ENCODE measurements around the gene LENG8. TPM values are rescaled to one million over a fixed set of nuclear protein-coding genes. Genes with fewer than 3 reads are reported as not detected.

LENG8 gene
- total RNA-seq, 3 donors from 2014 or later (not counting 1 experiment from before 2014, with no cell fraction given) = 479 to 563 (median 507) TPM

DNA sequence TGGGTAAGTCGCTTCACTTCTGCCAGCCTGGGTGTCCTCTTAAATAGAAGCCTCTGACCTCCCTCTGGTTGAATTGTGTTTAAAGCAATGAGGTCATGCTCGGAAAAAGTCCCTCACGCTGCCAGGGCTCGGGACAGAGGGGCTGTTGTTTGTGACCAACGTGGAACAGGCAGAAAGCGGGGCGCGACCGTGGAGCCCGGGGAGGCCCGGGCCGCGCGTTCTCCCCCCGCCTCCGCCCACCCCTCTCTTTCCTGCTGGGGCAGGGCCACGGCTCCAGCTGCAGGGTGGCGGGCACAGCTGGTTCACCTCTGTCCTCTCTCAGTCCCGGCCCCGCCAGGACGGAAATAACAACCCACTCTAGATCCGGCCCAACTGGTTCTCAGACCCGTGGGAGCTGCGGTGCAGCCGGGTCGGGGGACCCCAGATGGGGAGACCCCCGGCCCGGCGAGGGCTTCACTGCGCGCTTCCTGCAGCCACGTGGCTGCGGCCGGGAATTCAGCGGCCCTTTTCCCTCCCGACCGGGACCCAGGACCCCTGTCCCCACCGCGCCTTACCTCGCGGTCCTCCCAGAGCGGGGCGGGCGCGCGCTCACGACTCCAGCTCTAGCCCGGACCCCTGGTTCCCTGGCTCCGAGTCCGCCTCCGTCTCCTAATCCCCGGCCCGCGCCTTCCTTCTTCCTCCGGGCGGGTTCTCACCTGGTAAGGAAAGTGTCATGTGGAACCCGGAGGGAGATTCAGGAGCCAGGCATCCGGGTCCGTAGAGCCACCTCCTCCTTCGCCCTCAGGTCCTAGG lies 22.2 kb downstream of the LENG8 start:
- H3K4me3 Mint-ChIP-seq = no peak overlapping the region
- 3% methylated on average over 59 of the region's 60 CpGs for WGBS (ENCODE audit: insufficient coverage)
- no peaks in the 10 kb centered on the region for H3K36me3 Mint-ChIP-seq
- H3K27me3 Mint-ChIP-seq (ENCODE audit: low read depth in 2 of 2) = peaks cover 31 to 45% of the 10 kb centered on the region in 2 donors
- Histone ChIP-seq H3K4me3 (ENCODE audit: low read length) (no peak overlapping the region), H3K4me1 (ENCODE audit: control insufficient read depth, insufficient read depth, low read length) (peaks cover 17% of the 10 kb centered on the region), H3K27ac (ENCODE audit: low read length) (no peak overlapping the region), H3K9me3 (ENCODE audit: control insufficient read depth, insufficient read depth, low read length) (no peaks in the 10 kb centered on the region), H3K36me3 (ENCODE audit: control insufficient read depth, insufficient read depth, low read length) (no peaks in the 10 kb centered on the region), H3K27me3 (ENCODE audit: control insufficient read depth, insufficient read depth, low read length) (peaks cover 28% of the 10 kb centered on the region)
- no peaks in the 10 kb centered on the region for H3K9me3 Mint-ChIP-seq
- peak in 1 of 2 donors; percentile 27 for DNase-seq
- intact Hi-C loops (cut with micrococcal nuclease) = loop anchor here (10.0 kb wide), 1 partner anchor 364 kb away; the partner anchor contains the start of gene KIR2DS4
- TF ChIP-seq, protein P1, sequence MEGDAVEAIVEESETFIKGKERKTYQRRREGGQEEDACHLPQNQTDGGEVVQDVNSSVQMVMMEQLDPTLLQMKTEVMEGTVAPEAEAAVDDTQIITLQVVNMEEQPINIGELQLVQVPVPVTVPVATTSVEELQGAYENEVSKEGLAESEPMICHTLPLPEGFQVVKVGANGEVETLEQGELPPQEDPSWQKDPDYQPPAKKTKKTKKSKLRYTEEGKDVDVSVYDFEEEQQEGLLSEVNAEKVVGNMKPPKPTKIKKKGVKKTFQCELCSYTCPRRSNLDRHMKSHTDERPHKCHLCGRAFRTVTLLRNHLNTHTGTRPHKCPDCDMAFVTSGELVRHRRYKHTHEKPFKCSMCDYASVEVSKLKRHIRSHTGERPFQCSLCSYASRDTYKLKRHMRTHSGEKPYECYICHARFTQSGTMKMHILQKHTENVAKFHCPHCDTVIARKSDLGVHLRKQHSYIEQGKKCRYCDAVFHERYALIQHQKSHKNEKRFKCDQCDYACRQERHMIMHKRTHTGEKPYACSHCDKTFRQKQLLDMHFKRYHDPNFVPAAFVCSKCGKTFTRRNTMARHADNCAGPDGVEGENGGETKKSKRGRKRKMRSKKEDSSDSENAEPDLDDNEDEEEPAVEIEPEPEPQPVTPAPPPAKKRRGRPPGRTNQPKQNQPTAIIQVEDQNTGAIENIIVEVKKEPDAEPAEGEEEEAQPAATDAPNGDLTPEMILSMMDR (IDR thresholded peaks at IDR 0.05) = no peak
- ATAC-seq = peak in 2 of 3 donors; percentile 55 to 74
- H3K27ac Mint-ChIP-seq = peak overlapping the region in 1 of 2 donors; percentile 55
- peaks cover 0 to 25% of the 10 kb centered on the region in 2 donors for H3K4me1 Mint-ChIP-seq

DNA sequence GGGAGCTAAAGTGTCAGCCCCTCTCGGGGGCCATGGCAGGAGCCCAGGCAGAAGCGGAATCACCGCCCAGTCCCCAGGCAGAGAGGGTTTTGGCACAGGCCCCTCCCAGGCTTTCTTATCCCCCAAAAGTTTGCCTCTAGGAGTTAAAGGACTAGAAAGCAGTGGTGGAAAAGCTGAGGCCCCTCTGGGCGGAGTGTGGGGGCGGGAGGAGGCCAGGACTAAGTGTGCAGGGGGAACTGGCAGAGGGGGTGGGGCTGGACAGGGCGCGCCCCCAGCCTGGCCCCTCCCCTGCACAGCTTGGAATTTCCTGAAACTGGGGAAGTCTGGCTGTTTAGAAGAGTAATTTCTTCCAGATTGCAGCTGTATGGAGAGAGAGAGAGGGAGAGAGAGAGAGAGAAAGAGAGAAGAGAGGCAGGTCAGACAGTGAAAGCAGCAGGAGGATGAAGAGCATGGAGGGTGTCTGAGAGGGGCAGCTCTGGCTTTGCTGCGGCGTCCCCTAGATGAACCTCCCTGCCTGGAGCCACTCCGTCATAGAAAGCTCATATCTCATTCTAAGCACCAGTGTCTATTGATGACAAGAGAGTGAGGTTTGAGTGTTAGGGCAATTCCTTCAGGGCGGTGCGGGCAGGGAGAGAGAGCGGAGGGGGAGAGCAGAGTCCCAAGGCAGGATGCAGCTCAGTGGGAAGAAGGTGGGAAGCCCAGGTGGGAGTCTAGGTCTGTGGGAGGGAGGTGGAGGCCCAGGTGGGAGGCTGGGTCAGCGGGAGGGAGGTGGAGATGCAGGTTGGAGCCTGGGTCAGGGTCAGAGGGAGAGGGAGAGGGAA lies 24.3 kb downstream of the LENG8 start, which contains the start of gene CDC42EP5:
TSS of gene CDC42EP5 (minus strand) at position 226 of the 821 bp plus-strand sequence. CDS start 7,749 bp downstream, outside the sequence.
- 14% methylated on average over 14 of the region's 14 CpGs for WGBS (ENCODE audit: insufficient coverage)
- no peaks in the 10 kb centered on the region for H3K36me3 ChIP-seq (ENCODE audit: control insufficient read depth, insufficient read depth, low read length)
- intact Hi-C loops (cut with micrococcal nuclease) = loop anchor here (10.0 kb wide), 1 partner anchor 362 kb away; the partner anchor contains the start of gene KIR2DS4
- H3K27ac Mint-ChIP-seq = peak within 1 kb of the TSS in 1 of 2 donors; percentile 6
- peaks cover 0 to 25% of the 10 kb centered on the region in 2 donors for H3K4me1 Mint-ChIP-seq
- no peaks in the 10 kb centered on the region for H3K9me3 Mint-ChIP-seq
- no peaks in the 10 kb centered on the region for H3K9me3 ChIP-seq (ENCODE audit: control insufficient read depth, insufficient read depth, low read length)
- H3K36me3 Mint-ChIP-seq = no peaks in the 10 kb centered on the region
- TF ChIP-seq, protein P1 (IDR thresholded peaks at IDR 0.05) = no peak
- H3K27me3 ChIP-seq (ENCODE audit: control insufficient read depth, insufficient read depth, low read length) = peaks cover 28% of the 10 kb centered on the region
- ATAC-seq = peak; percentile 27 to 48 (median 46)
- H3K4me3 ChIP-seq (ENCODE audit: low read length) = no peak within 1 kb of the TSS
- DNase-seq = no peak
- H3K4me3 Mint-ChIP-seq = peak within 1 kb of the TSS; percentile 2
- H3K27me3 Mint-ChIP-seq (ENCODE audit: low read depth in 2 of 2) = peaks cover 50 to 55% of the 10 kb centered on the region in 2 donors
- H3K27ac ChIP-seq (ENCODE audit: low read length) = no peak within 1 kb of the TSS
- peaks cover 17% of the 10 kb centered on the region for H3K4me1 ChIP-seq (ENCODE audit: control insufficient read depth, insufficient read depth, low read length)

DNA sequence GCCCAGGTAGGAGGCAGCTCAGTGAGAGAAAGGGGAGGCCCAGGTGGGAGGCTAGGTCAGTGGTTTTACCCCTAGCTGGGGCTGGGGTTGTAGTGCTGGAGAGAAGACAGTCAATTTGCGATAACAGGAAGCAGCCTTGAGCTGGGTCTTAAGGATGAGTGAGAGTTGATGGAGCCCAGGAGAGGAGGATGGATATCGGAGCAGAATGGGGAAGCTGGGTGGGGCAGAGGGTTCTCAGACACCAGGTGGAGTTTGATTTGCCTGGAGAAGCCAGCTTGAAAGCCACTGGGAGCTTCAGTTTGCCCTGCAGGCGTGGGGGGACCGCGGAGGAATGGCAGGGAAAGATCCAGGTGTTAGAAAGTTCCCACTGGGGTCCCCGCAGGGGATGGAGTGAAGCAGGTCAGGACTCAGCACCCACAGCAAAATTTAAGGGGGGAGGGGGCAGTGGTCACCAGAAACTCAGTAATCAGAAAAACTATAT lies 24.9 kb downstream of the LENG8 start:
- ATAC-seq = no peak
- WGBS (ENCODE audit: insufficient coverage) = 70% methylated on average over 6 of the region's 6 CpGs
- Histone ChIP-seq H3K27ac (ENCODE audit: low read length) (no peak overlapping the region), H3K9me3 (ENCODE audit: control insufficient read depth, insufficient read depth, low read length) (no peaks in the 10 kb centered on the region), H3K36me3 (ENCODE audit: control insufficient read depth, insufficient read depth, low read length) (no peaks in the 10 kb centered on the region), H3K4me3 (ENCODE audit: low read length) (no peak overlapping the region), H3K4me1 (ENCODE audit: control insufficient read depth, insufficient read depth, low read length) (peaks cover 19% of the 10 kb centered on the region), H3K27me3 (ENCODE audit: control insufficient read depth, insufficient read depth, low read length) (peaks cover 28% of the 10 kb centered on the region)
- Mint-ChIP-seq H3K4me1 (peaks cover 6 to 30% of the 10 kb centered on the region in 2 donors), H3K4me3 (no peak overlapping the region), H3K9me3 (no peaks in the 10 kb centered on the region), H3K27ac (no peak overlapping the region), H3K27me3 (ENCODE audit: low read depth in 2 of 2) (peaks cover 52 to 56% of the 10 kb centered on the region in 2 donors), H3K36me3 (no peaks in the 10 kb centered on the region)
- no peak for DNase-seq
- TF ChIP-seq, protein P1 (IDR thresholded peaks at IDR 0.05) = no peak
- intact Hi-C loops (cut with micrococcal nuclease) = loop anchor here (10.0 kb wide), 1 partner anchor 361 kb away; the partner anchor contains the start of gene KIR2DS4

Data from natural killer cell (primary cell).